Measurements from ENCODE around the gene PCBP3. TPM values are rescaled to one million over a fixed set of nuclear protein-coding genes. Genes with fewer than 3 reads are reported as not detected.

The PCBP3 gene
- total and polyA plus RNA-seq, 4 donors: 0.36 to 1.6 (median 0.42) TPM

- no peak for DNase-seq (ENCODE audit: low spot score)
- Histone ChIP-seq H3K27me3 (ENCODE audit: control insufficient read depth in 4 of 4, insufficient read depth in 4 of 4, low read length in 3 of 4) (no peaks in the 10 kb centered on the region), H3K9me3 (ENCODE audit: control insufficient read depth in 4 of 4, low read length in 3 of 4) (no peaks in the 10 kb centered on the region), H3K4me3 (ENCODE audit: low read depth in 1 of 3, low read length in 3 of 3) (no peak overlapping the region), H3K36me3 (ENCODE audit: control insufficient read depth in 4 of 4, insufficient read depth in 3 of 4, low read depth in 1 of 4, low read length in 3 of 4) (no peaks in the 10 kb centered on the region), H3K9ac (ENCODE audit: low read depth in 1 of 2, low read length in 2 of 2) (no peak overlapping the region), H3K27ac (ENCODE audit: low read depth in 1 of 2, low read length in 2 of 2) (no peak overlapping the region), H3K4me1 (ENCODE audit: control insufficient read depth in 4 of 4, insufficient read depth in 4 of 4, low read length in 3 of 4) (no peaks in the 10 kb centered on the region)
- 77% methylated on average over 17 of the region's 17 CpGs for WGBS
- TF ChIP-seq GABPA (IDR thresholded peaks at IDR 0.05 in 1 of 2, conservative IDR thresholded peaks at IDR 0.05 in 1 of 2) (no peak), EGR1 (IDR thresholded peaks at IDR 0.05; ENCODE audit: low read depth in 2 of 2) (no peak), SP1 (IDR thresholded peaks at IDR 0.05) (no peak), CTCF (IDR thresholded peaks at IDR 0.05; ENCODE audit: low read depth, low read length, missing input control) (no peak), REST (IDR thresholded peaks at IDR 0.05) (no peak)
Observed at GRCh38 chr21:45899317-45900033, 255.9 kb downstream of the PCBP3 start.

- Histone ChIP-seq H3K4me1 (ENCODE audit: control insufficient read depth in 4 of 4, insufficient read depth in 4 of 4, low read length in 3 of 4) (no peaks in the 10 kb centered on the region), H3K36me3 (ENCODE audit: control insufficient read depth in 4 of 4, insufficient read depth in 3 of 4, low read depth in 1 of 4, low read length in 3 of 4) (no peaks in the 10 kb centered on the region), H3K27me3 (ENCODE audit: control insufficient read depth in 4 of 4, insufficient read depth in 4 of 4, low read length in 3 of 4) (no peaks in the 10 kb centered on the region), H3K9ac (ENCODE audit: low read depth in 1 of 2, low read length in 2 of 2) (no peak overlapping the region), H3K27ac (ENCODE audit: low read depth in 1 of 2, low read length in 2 of 2) (no peak overlapping the region), H3K4me3 (ENCODE audit: low read depth in 1 of 3, low read length in 3 of 3) (no peak overlapping the region), H3K9me3 (ENCODE audit: control insufficient read depth in 4 of 4, low read length in 3 of 4) (no peaks in the 10 kb centered on the region)
- DNase-seq (ENCODE audit: low spot score): no peak
- whole genome bisulfite sequencing: 90% methylated on average over 27 of the region's 27 CpGs
- TF ChIP-seq HNF4A (conservative IDR thresholded peaks at IDR 0.05) (no peak), MAX (IDR thresholded peaks at IDR 0.05) (no peak), RAD21 (IDR thresholded peaks at IDR 0.05) (no peak), JUND (IDR thresholded peaks at IDR 0.05) (no peak), TAF1 (conservative IDR thresholded peaks at IDR 0.05) (no peak), CTCF (IDR thresholded peaks at IDR 0.05; ENCODE audit: low read depth, low read length, missing input control) (no peak), EGR1 (IDR thresholded peaks at IDR 0.05; ENCODE audit: low read depth in 2 of 2) (no peak), ZBTB33 (IDR thresholded peaks at IDR 0.05) (no peak), ATF3 (IDR thresholded peaks at IDR 0.05) (no peak), FOXA1 (IDR thresholded peaks at IDR 0.05) (no peak), FOXA2 (IDR thresholded peaks at IDR 0.05) (no peak), REST (IDR thresholded peaks at IDR 0.05) (no peak), GABPA (IDR thresholded peaks at IDR 0.05 in 1 of 2, conservative IDR thresholded peaks at IDR 0.05 in 1 of 2) (no peak), SP1 (IDR thresholded peaks at IDR 0.05) (no peak)
Observed at GRCh38 chr21:45900034-45900868, 256.7 kb downstream of the PCBP3 start.
